Skeletal muscle tissue (tissue), 4 donors: ENCODE results near the gene SAMM50. TPM values are rescaled to one million over a fixed set of nuclear protein-coding genes. Genes with fewer than 3 reads are reported as not detected.

ENCODE experiments used
- H3K27ac ChIP-seq: one replicate; pipeline ENCODE4 v1.7.0; 2013; ENCODE audit warnings: mild to moderate bottlenecking, low read depth, low read length, inconsistent platforms
- H3K27me3 ChIP-seq, 3 donors: one replicate each; pipeline ENCODE4 v1.7.0; 2013; ENCODE audit warnings: low read length in 3 of 3; ENCODE audit not compliant: control insufficient read depth in 3 of 3, insufficient read depth in 3 of 3
- H3K36me3 ChIP-seq, 3 donors: one replicate each; pipeline ENCODE4 v1.7.0; 2013; ENCODE audit warnings: low read length in 3 of 3; ENCODE audit not compliant: control insufficient read depth in 3 of 3, insufficient read depth in 3 of 3
- H3K4me1 ChIP-seq, 3 donors: one replicate each; pipeline ENCODE4 v1.7.0; 2013; ENCODE audit warnings: low read length in 3 of 3, mild to moderate bottlenecking in 3 of 3; ENCODE audit not compliant: control insufficient read depth in 3 of 3, insufficient read depth in 3 of 3
- H3K4me3 ChIP-seq, 3 donors: one replicate each; pipeline ENCODE4 v1.7.0; 2013; ENCODE audit warnings: low read length in 3 of 3
- H3K9ac ChIP-seq, 3 donors: one replicate each; pipeline ENCODE4 v1.7.0; 2013; ENCODE audit warnings: low read length in 3 of 3, mild to moderate bottlenecking in 3 of 3, moderate library complexity in 2 of 3, low read depth in 1 of 3
- H3K9me3 ChIP-seq, 3 donors: one replicate each; pipeline ENCODE4 v1.7.0; 2013; ENCODE audit warnings: low read length in 3 of 3; ENCODE audit not compliant: control insufficient read depth in 3 of 3
- total RNA-seq: library from RNA; depleted of rRNA; stranded (reverse); fragments of >200 nt; gene quantifications from one replicate; pipeline ENCODE4 v1.2.3, GENCODE V29; 2014
- donor health status: Osteomylitis.

SAMM50 gene
- total RNA-seq, 1 donor from 2014 or later: 59.5 TPM

DNA sequence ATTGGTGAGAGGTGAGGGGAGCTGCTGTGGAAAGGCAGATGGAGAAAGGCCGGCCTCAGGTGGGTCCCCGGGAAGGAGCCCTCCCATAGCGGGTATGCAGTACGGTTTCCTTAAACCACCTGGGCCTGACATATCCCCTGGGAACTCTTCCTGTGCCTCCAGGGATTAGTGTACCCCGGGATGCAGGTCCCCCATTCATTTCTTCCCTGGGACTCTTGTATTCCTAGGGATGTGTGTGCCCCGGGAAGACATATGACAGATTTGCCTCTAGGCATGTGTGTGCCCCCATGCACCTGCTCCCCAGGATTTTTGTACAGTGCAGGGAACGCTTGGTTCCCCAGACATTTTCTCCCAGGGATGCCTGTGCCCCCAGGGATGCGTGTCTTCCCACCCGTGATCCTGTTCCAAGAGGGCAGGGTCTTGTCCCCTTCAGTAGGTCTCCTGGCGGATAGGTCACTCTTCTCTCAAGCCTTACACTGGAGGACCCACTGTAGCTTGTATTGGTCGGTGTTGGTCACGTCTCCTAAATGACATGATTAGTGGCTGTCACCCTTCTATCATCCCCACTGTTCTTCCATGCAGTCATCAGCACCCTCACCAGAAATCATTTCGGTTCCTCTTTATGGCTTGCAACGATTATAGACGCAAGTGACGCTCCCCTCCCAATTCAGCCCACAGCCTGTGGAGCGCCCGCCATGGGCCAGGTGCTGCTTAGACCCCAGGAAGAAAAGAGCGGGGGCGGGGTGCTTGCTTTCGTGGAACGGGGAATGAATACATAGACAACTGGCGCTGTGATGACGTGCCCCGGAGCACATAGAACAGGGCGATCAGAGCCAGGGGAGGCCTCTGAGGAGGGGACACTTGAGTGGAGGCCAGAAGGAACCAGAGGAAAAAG, 70.2 kb downstream of the SAMM50 start:
- Histone ChIP-seq H3K27ac (peak overlapping the region; percentile 95), H3K4me3 (peak overlapping the region; percentile 66 to 76 (median 71)), H3K27me3 (no peaks in the 10 kb centered on the region), H3K4me1 (peaks cover 73 to 79% (median 77%) of the 10 kb centered on the region in 3 donors), H3K9ac (peak overlapping the region; percentile 70 to 86 (median 82)), H3K9me3 (no peaks in the 10 kb centered on the region), H3K36me3 (no peaks in the 10 kb centered on the region)

DNA sequence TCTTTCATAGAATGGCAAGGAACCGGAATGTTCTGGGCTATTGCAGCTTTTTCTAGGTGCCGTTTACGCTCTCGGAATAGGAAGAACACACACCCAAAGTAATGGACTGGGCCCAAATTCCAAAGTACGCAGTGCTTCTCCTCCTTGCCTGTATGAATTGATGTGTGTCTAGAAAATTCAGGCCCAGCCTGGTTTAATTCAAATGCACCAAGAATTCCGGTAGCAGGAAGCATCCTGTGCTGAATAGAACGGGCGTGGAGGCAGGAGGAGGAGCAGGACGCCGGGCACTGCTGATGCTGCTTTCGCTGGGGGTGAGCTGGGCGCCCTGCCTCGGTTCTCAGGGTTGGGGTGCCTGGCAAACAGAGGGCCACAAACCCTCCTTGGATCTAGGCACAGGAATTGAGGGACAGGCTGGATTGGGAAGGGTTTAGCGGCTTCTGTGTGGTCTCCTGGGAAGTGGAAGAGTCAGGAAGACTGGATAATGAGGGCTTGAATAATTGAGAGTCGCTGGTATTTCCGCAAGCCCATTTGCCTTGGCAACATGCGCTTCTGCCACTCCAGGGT, 70.9 kb downstream of the SAMM50 start:
- peaks cover 76 to 83% (median 83%) of the 10 kb centered on the region in 3 donors for H3K4me1 ChIP-seq
- peak overlapping the region; percentile 95 for H3K27ac ChIP-seq

DNA sequence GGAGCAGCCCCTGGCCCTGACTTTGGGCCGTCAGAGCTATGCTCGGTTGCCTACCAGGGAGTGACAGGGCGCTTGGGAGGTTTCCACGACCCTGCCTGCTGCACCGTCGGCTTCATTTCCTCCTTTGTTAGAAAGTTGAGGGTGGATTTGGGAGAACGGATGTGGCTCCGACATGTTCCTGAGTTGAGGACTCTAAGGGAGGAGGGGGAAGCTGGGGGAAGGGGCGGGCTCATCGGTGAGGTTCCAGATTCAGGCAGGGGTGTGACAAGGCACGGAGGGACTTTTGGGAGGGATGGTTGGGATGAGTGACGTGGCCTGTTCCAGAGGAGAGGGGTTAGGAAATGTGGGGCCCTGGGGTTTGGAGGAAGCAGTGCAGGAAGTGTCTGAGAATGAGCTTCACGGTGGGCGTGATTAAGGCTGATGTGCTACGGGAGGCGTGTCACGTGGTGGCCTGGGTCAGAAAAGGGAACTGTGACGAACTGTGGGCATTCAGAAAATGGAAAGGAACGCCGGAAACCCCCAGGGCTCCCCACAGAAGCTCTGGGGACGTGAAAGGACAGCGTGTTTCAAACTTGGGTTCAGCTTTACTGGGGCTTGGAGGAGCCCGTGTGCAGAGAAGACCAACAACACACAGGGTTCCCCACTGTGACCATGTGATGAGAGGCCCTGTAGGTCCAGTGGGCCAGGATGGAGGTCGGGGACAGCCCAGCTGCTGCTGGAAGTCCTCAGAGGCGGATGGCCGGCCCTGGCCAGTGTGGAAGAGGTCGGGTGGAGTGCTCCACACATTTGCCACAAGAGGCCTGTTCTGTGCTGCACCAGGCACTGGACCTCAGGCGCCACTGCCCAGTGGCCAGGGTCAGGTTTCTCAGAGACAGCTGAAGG, 71.6 kb downstream of the SAMM50 start:
- Histone ChIP-seq H3K4me1 (peaks cover 77 to 84% (median 83%) of the 10 kb centered on the region in 3 donors), H3K36me3 (no peaks in the 10 kb centered on the region), H3K27me3 (no peaks in the 10 kb centered on the region), H3K9ac (peak overlapping the region; percentile 62 to 86 (median 70)), H3K27ac (peak overlapping the region; percentile 95), H3K9me3 (no peaks in the 10 kb centered on the region), H3K4me3 (peak overlapping the region; percentile 66 to 76 (median 71))

More for the DNA sequence above, 70.9 kb downstream of the SAMM50 start:
- Histone ChIP-seq H3K4me3 (peak overlapping the region; percentile 66 to 76 (median 71)), H3K27me3 (no peaks in the 10 kb centered on the region), H3K36me3 (no peaks in the 10 kb centered on the region), H3K9ac (peak overlapping the region; percentile 62 to 86 (median 65)), H3K9me3 (no peaks in the 10 kb centered on the region)

DNA sequence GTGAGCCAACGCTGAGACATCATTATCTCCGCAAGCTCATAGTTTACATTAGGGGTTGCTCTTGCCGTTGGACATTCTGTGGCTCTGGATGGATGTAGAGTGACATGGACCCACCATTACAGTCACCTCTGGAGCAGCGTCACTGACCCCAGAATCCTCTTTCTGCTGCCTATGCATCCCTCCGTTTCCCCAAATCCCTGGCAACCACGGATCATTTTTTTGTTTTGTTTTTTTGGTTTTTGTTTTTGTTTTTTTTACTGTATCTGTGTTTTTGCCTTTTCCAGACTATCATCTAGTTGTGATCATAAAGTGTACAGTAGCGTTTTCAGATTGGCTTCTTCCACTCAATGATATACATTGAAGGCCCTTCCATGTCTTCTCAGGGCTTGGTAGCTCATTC, 72.8 kb downstream of the SAMM50 start:
- no peaks in the 10 kb centered on the region for H3K9me3 ChIP-seq
- H3K36me3 ChIP-seq: no peaks in the 10 kb centered on the region
- H3K9ac ChIP-seq: no peak overlapping the region
- no peaks in the 10 kb centered on the region for H3K27me3 ChIP-seq
- H3K4me3 ChIP-seq: no peak overlapping the region
- H3K27ac ChIP-seq: peak overlapping the region; percentile 56
- peaks cover 81 to 85% (median 85%) of the 10 kb centered on the region in 3 donors for H3K4me1 ChIP-seq

DNA sequence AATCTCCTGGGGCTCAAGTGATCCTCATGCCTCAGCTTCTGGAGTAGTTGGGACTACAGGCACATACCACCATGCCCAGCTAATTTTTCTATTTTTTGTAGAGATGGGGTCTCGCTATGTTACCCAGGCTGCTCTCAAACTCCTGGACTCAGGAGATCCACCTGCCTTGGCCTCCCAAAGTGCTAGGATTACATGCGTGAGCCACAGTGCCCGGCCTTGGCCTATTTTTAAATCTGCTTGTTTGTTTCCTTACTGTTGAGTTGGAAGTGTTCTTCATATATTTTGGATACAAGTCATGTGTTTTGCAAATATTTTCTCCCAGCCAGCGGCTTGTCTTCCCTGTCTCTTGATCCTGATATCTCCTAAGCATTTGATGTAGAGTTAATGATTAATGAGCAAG, 73.8 kb downstream of the SAMM50 start:
- no peaks in the 10 kb centered on the region for H3K36me3 ChIP-seq
- peak overlapping the region in 2 of 3 donors; percentile 14 to 19 for H3K9ac ChIP-seq
- H3K9me3 ChIP-seq: no peaks in the 10 kb centered on the region
- peaks cover 83 to 86% (median 84%) of the 10 kb centered on the region in 3 donors for H3K4me1 ChIP-seq
- peak overlapping the region; percentile 81 for H3K27ac ChIP-seq
- H3K4me3 ChIP-seq: no peak overlapping the region
- no peaks in the 10 kb centered on the region for H3K27me3 ChIP-seq

DNA sequence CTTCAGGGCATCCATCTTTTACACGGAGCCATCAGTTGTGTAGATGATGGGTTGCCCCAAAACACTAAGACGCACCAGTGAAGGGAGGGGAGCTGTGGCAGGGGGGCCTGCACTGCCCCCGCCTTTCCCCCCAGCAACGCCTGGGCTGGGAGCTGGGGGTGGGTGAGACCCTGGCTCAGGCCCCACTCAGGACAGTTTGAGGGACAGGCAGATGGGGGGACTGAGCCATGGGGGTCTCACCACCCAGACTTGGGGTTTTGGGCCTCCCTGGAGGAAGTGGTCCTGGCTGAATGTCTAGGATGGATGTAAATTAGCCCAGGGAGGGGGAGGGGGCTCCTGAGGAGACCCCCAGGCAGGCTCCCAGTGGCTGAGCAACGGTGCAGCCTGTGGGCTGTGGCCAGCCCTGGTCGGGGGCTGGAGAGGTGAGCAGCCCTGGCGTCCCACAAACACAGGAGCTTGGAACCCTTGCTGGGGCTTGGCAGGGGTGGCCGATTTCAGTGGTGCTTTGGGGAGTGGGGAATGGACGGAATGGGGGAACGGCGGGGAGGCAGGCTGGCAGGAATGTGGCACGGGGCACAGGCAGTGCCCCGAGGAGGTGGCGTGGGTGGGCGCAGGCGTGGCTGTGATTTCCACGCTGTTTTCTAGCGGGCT, 74.9 kb downstream of the SAMM50 start:
- Histone ChIP-seq H3K9ac (peak overlapping the region; percentile 33 to 66 (median 36)), H3K4me1 (peaks cover 81 to 84% (median 81%) of the 10 kb centered on the region in 3 donors), H3K4me3 (no peak overlapping the region), H3K27ac (peak overlapping the region; percentile 81), H3K9me3 (no peaks in the 10 kb centered on the region), H3K27me3 (no peaks in the 10 kb centered on the region), H3K36me3 (no peaks in the 10 kb centered on the region)

DNA sequence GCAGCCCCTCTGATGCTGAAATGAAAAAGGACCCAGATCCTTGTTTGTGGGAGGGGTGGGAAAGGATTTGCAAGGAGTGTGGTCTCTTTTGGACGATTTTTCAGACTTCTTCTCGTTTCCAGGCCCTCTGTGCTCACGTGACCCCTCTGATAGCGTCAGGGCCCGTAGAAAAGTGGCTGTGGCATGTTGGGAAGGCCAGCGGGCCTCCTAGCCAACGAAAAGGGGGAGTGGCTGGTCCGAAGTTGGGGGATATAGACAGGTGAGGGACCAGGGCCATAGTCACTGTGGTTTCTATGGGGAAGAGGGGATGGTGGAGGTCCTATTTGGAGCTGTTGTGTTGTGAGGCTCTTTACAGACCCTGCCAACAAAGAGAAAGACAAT, 75.5 kb downstream of the SAMM50 start:
- no peaks in the 10 kb centered on the region for H3K27me3 ChIP-seq
- peak overlapping the region in 1 of 3 donors; percentile 66 for H3K9ac ChIP-seq
- H3K27ac ChIP-seq: peak overlapping the region; percentile 81
- H3K36me3 ChIP-seq: no peaks in the 10 kb centered on the region
- peak overlapping the region in 1 of 3 donors; percentile 13 for H3K4me3 ChIP-seq
- peaks cover 76 to 79% (median 76%) of the 10 kb centered on the region in 3 donors for H3K4me1 ChIP-seq
- no peaks in the 10 kb centered on the region for H3K9me3 ChIP-seq

DNA sequence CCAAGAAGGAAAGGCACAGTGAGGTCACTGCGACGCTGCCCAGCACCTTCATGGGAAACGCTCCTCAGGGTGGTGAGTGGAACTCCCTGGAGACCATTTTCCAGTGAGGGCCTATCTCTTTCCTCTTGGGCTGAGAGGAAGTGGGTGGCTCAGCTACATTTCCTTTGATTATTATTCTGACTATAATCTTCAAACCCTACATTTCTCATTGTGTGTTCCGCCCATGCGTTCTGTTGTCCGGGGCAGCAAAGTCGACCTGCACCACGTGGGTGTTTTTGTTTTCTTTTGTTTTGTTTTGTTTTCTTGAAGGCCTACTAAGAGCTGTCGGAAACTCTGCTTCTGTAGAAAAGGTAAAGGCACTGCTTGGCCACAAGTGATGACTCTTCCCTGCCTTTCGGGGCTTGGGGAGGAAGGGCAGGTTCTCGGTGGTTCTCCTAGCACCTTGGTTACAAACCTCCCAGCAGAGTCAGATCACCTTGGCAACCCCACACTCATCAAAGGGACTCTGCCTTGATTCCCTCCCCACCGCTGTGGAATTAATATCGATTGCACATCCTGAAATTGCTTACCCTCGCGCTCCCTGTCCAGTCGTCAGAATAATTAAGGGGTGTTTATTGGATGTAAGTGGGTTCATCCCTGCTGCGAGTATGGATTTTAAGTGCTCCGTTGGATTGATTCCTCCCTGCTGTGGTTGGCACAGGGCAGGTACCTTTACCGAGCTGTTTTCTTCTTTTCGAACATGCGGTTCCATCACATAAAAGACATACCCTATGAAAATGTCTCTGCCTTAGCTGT, 76.1 kb downstream of the SAMM50 start:
- no peaks in the 10 kb centered on the region for H3K27me3 ChIP-seq
- H3K4me1 ChIP-seq: peaks cover 69 to 72% (median 70%) of the 10 kb centered on the region in 3 donors
- H3K4me3 ChIP-seq: peak overlapping the region; percentile 13 to 16 (median 14)
- peak overlapping the region in 1 of 3 donors; percentile 1 for H3K9ac ChIP-seq
- no peaks in the 10 kb centered on the region for H3K36me3 ChIP-seq
- H3K27ac ChIP-seq: peak overlapping the region; percentile 81
- H3K9me3 ChIP-seq: no peaks in the 10 kb centered on the region
